ENCODE data around the gene BSN.

GRCh38 chr3:49712631-49713317 lies 158.5 kb downstream of the BSN start:
- no peak for TF ChIP-seq EZH2 (IDR thresholded peaks at IDR 0.05; ENCODE audit: low read depth)
- TF ChIP-seq CTCF (conservative IDR thresholded peaks at IDR 0.05) = no peak
